Uterus (tissue), 2 donors: ENCODE results near the gene OXT.

Experiments
- POLR2A ChIP-seq, 2 donors: fragments of 450-650 bp; IDR thresholded peaks; one replicate each; pipeline ENCODE4 v1.6.1; 2016; ENCODE audit warnings: antibody characterized with exemption in 2 of 2, mild to moderate bottlenecking in 1 of 2, moderate library complexity in 1 of 2
- TF ChIP-seq, protein P1 (sequence below), 4 experiments: fragments of 200-600 bp in 2 of 4; fragments of 450-650 bp in 2 of 4; sonication (generic) in 2 of 4; IDR thresholded peaks; one replicate each; pipeline ENCODE4 v1.5.1; 2016 to 2019; ENCODE audit warnings: antibody characterized with exemption in 4 of 4, mild to moderate bottlenecking in 2 of 4, moderate library complexity in 1 of 4

DNA sequence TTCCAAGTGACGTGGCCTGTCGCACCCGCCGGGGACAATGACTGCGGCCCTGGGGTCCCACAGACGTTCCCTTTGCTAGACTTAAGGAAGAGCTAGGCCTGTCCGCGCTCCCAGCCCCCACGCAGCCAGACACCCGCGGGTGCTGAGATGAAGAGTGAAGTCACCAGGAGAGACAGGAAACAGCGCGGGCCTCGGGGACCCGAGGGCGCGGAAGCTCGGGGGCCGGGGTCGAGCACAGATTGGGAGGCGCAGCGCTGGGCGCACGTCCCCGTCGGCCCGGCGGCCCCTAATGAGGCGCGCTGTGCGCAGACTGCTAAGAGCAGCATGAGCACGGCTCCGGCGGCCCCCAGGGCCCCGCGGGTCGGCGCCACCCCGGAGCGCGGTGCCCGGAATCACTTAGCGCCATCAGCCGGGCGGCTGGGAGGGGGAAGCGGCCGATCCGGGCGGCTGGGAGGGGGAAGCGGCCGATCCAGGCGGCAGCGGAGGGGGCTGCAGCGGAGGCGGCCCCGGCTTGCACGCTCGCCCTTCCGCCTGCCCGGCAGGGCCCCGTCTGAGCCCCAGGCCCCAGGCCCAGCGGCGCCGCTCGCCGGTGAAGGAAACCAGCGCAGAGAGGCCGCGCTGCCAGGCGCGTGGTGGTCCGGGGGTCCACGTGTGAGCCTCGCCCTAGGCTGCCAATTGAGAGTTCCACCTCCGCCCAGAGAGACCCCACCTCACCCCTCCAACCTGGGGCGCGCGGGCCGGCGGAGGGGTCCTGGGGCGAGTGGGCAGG, 21.4 kb downstream of the OXT start:
- TF ChIP-seq, protein P1, sequence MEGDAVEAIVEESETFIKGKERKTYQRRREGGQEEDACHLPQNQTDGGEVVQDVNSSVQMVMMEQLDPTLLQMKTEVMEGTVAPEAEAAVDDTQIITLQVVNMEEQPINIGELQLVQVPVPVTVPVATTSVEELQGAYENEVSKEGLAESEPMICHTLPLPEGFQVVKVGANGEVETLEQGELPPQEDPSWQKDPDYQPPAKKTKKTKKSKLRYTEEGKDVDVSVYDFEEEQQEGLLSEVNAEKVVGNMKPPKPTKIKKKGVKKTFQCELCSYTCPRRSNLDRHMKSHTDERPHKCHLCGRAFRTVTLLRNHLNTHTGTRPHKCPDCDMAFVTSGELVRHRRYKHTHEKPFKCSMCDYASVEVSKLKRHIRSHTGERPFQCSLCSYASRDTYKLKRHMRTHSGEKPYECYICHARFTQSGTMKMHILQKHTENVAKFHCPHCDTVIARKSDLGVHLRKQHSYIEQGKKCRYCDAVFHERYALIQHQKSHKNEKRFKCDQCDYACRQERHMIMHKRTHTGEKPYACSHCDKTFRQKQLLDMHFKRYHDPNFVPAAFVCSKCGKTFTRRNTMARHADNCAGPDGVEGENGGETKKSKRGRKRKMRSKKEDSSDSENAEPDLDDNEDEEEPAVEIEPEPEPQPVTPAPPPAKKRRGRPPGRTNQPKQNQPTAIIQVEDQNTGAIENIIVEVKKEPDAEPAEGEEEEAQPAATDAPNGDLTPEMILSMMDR (IDR thresholded peaks at IDR 0.05), result no peak
- no peak for TF ChIP-seq POLR2A (IDR thresholded peaks at IDR 0.05)
